WI38 (cell line): ENCODE data around the gene DENND6B.

Experiments used
- H3K4me3 ChIP-seq: 2 replicates; pipeline ENCODE4 v1.5.1; 2011; ENCODE audit warnings: low read depth, mild to moderate bottlenecking, control low read depth, low read length
- TF ChIP-seq, protein P1 (sequence below): IDR thresholded peaks from 2 replicates; pipeline ENCODE4 v1.5.1; 2012; ENCODE audit warnings: low read depth, mild to moderate bottlenecking, control low read depth, low read length

Gene DENND6B

DNA sequence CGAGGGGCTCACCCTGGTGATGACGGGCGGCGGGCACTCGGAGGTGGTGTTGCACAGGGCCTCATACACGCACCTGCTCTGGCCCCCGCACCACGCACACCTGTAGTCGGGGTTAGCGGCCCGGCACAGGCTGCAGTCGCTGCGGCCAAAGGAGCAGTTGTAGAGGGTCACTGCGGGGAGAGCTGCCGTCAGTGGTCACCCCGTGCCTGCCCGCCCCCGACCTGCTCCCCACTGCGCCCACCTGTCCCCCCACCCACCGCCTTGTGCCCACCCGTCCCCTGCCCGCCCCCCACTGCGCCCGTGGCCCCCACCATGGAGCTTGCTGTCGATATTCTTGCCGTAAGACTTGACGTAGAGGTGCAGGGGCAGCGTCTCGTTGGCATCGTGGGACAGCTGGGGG, 43.0 kb downstream of the DENND6B start:
- no peak overlapping the region for H3K4me3 ChIP-seq
- TF ChIP-seq, protein P1, sequence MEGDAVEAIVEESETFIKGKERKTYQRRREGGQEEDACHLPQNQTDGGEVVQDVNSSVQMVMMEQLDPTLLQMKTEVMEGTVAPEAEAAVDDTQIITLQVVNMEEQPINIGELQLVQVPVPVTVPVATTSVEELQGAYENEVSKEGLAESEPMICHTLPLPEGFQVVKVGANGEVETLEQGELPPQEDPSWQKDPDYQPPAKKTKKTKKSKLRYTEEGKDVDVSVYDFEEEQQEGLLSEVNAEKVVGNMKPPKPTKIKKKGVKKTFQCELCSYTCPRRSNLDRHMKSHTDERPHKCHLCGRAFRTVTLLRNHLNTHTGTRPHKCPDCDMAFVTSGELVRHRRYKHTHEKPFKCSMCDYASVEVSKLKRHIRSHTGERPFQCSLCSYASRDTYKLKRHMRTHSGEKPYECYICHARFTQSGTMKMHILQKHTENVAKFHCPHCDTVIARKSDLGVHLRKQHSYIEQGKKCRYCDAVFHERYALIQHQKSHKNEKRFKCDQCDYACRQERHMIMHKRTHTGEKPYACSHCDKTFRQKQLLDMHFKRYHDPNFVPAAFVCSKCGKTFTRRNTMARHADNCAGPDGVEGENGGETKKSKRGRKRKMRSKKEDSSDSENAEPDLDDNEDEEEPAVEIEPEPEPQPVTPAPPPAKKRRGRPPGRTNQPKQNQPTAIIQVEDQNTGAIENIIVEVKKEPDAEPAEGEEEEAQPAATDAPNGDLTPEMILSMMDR = no peak

DNA sequence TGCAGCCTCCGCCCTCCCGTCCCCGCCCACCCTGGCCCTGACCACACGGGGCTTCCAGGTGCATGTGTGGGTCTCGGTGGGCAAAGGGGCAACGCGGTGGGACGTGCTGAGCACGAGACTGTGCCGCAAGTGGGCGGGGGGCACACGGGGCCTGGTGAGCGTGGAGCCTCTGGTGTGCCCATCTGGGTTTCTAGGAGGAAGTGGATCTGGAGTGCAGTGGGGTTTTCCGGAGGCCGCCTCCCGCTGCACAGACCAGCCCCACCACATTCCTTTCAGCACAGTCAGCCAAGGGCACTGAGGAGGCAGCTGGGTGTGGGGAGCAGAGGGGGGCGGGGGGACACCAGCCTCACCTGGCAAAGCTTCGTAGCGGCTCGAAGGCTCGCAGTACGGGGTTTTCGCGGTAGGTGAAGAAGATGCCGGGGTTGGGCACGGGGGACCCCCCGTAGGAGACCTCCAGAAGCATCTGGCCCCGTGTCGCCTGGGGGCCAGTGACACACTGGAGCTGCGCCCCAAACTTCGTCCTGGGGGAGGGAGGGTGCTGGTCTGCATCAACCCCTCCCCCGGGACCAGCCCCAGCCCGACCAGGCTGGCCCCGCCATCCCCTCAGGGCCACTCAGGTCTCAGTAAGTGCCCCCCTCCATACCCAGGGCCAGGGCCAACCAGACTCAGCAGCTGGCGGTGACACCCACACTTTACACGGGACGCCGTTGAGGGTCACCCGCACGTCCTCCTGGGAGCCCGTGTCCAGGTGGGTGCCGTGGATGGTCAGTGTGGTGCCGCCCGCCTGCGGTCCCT, 44.3 kb downstream of the DENND6B start:
- TF ChIP-seq, protein P1 = no peak
- H3K4me3 ChIP-seq = no peak overlapping the region

DNA sequence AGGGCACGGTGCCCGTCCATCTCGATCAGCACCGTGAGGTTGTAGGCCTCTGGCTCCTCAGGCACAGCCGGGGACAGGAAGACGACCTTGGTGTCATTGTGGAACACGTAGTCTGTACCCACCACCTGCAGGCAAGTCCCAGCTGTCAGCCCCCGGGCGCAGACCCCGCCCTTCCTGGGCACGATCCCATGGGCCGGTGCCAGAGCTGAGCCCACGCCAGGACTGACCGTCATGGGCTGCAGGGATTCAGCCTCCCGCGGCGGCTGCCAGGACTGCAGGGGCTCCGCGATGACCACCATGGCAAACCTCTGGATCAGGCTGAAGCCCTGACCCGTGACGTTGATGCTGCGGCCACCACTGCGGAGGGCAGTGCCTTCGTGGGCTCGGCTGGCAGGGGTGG, 44.9 kb downstream of the DENND6B start:
- TF ChIP-seq, protein P1 = no peak
- H3K4me3 ChIP-seq = no peak overlapping the region

DNA sequence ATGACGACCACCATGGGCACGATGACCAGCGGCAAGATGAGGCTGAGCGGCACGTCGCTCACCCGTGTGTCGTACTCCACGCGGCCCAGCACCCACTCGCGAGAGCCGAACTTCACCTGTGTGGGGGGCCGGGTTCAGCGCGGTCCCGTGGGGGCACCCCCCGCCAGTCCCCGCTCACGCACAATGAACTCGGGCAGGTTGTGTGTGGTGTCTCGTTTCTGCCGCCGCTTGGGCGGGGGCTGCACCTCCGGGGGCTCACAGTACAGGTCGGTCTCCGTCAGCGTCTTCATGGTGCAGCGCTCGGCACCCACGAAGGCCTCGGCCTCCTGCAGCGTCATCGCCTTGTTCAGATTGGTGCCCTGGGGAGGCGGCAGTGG, 45.4 kb downstream of the DENND6B start:
- no peak overlapping the region for H3K4me3 ChIP-seq
- TF ChIP-seq, protein P1 = no peak

DNA sequence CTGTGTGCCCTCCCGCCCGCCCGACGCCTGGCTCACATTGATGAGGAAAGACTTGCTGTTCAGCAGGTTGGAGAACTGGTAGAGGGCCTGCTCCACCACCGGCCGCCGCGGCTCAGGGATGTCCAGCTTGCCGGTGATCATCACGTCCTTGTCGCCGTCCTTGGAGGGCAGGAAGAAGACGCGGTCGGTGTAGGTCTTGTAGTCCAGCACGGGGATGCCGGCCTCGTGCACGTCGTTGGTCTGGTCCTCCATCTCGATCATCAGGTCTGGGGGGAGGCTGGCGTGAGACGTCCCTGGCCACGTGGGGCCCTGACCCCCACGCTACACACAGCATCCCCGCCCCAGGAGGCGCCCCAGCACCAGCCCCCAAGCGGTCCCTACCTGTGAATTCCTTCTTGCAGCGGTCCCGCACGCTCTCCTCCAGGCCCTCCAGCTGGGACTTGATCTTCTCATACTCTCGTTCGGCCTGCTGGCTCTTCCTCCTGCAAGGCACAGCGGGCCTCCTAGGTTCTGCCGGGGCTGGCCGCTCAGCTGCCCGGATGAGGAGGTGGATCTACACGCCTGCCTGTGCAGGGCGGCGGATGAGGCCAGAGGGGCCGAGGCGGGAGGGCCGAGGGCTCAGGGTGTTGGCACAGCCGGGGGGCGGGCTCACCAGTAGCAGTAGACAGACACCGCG, 46.0 kb downstream of the DENND6B start:
- TF ChIP-seq, protein P1 = no peak
- H3K4me3 ChIP-seq = no peak overlapping the region

DNA sequence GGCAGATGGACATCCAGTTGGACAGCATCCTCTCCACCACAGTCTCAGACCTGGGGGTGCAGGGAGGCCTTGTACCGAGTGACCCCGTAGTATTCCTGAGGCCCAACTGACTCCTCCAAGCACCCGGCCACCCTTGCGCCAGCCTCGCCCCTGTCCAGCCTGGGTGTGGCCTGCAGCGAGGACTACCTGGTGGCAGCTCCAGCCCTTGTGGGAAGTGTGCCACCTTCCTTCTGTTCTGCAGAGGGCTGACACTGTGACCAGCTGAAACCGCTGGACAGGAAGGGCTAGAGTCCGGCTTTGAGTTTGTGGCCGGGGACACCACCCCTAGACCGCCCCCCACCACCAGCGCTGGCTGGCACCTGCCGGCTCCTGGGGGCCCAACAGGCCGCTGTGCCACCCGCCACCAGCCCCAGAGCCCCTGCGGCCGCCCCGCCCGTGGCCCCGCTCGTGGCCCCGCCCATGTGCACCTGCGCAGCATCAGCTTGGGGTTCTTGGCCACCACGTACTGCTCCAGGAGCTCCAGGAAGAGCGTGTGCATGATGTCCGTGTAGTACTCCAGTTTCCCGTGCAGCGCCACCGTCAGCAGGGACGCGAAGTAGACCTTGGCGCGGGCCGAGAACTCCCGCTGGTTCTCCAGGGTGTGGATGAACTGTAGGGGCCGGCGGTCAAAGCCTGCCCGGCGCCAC, 46.6 kb downstream of the DENND6B start:
- H3K4me3 ChIP-seq = no peak overlapping the region
- TF ChIP-seq, protein P1 = no peak
